ENCODE data around the gene EPB41L4B. TPM values are rescaled to one million over a fixed set of nuclear protein-coding genes. Genes with fewer than 3 reads are reported as not detected.
A peak's percentile ranks its signal among the peaks of the same experiment; 100 is the strongest.

The EPB41L4B gene
- total RNA-seq, 1 donor from 2014 or later: 4.7 TPM

- H3K36me3 ChIP-seq: no peaks in the 10 kb centered on the region
- no peak overlapping the region for H3K4me3 ChIP-seq
- DNase-seq (ENCODE audit: extremely low spot score in 2 of 2): no peak
- H3K4me1 ChIP-seq: peaks cover 29% of the 10 kb centered on the region
- no peaks in the 10 kb centered on the region for H3K9me3 ChIP-seq
- no peaks in the 10 kb centered on the region for H3K27me3 ChIP-seq
- intact Hi-C loops (cut with DNase I): no loop called here
- no peak overlapping the region for H3K27ac ChIP-seq
- TF ChIP-seq POLR2AphosphoS5 (IDR thresholded peaks at IDR 0.05; ENCODE audit: insufficient read depth in 1 of 2, low read depth in 1 of 2): no peak
- no peak for TF ChIP-seq POLR2A (IDR thresholded peaks at IDR 0.05)
- TF ChIP-seq CTCF (IDR thresholded peaks at IDR 0.05): no peak
Observed at GRCh38 chr9:109317979-109318741, 2.7 kb downstream of the EPB41L4B start.

GRCh38 chr9:109317311-109317978 lies 3.4 kb downstream of the EPB41L4B start:
- Histone ChIP-seq H3K27me3 (no peaks in the 10 kb centered on the region), H3K27ac (no peak overlapping the region), H3K4me1 (peaks cover 29% of the 10 kb centered on the region), H3K9me3 (no peaks in the 10 kb centered on the region), H3K36me3 (no peaks in the 10 kb centered on the region), H3K4me3 (no peak overlapping the region)
- intact Hi-C loops (cut with DNase I): no loop called here
- DNase-seq (ENCODE audit: extremely low spot score in 2 of 2): no peak
- TF ChIP-seq CTCF (IDR thresholded peaks at IDR 0.05) (no peak), POLR2A (IDR thresholded peaks at IDR 0.05) (no peak)

GRCh38 chr9:109316207-109316640 lies 4.6 kb downstream of the EPB41L4B start:
- no peaks in the 10 kb centered on the region for H3K27me3 ChIP-seq
- H3K4me1 ChIP-seq: peaks cover 27% of the 10 kb centered on the region
- H3K36me3 ChIP-seq: no peaks in the 10 kb centered on the region
- DNase-seq (ENCODE audit: extremely low spot score in 2 of 2): no peak
- intact Hi-C loops (cut with DNase I): no loop called here
- no peaks in the 10 kb centered on the region for H3K9me3 ChIP-seq
- H3K4me3 ChIP-seq: no peak overlapping the region
- H3K27ac ChIP-seq: no peak overlapping the region
- no peak for TF ChIP-seq POLR2A (IDR thresholded peaks at IDR 0.05)
- peak in 1 of 2 donors; percentile 69 for TF ChIP-seq POLR2AphosphoS5 (IDR thresholded peaks at IDR 0.05; ENCODE audit: insufficient read depth in 1 of 2, low read depth in 1 of 2)

- Histone ChIP-seq H3K36me3 (no peaks in the 10 kb centered on the region), H3K27ac (no peak overlapping the region), H3K27me3 (no peaks in the 10 kb centered on the region), H3K9me3 (no peaks in the 10 kb centered on the region), H3K4me3 (no peak overlapping the region), H3K4me1 (peaks cover 24% of the 10 kb centered on the region)
- intact Hi-C loops (cut with DNase I): no loop called here
- TF ChIP-seq CTCF (IDR thresholded peaks at IDR 0.05) (no peak), POLR2A (IDR thresholded peaks at IDR 0.05) (no peak), POLR2AphosphoS5 (IDR thresholded peaks at IDR 0.05; ENCODE audit: insufficient read depth in 1 of 2, low read depth in 1 of 2) (no peak)
- no peak for DNase-seq (ENCODE audit: extremely low spot score in 2 of 2)
Observed at GRCh38 chr9:109315480-109316206, 5.2 kb downstream of the EPB41L4B start.

- no peak for TF ChIP-seq CTCF (IDR thresholded peaks at IDR 0.05)
- no peak for TF ChIP-seq POLR2A (IDR thresholded peaks at IDR 0.05)
- TF ChIP-seq POLR2AphosphoS5 (IDR thresholded peaks at IDR 0.05; ENCODE audit: insufficient read depth in 1 of 2, low read depth in 1 of 2): no peak
- no peak overlapping the region for H3K27ac ChIP-seq
- no peaks in the 10 kb centered on the region for H3K27me3 ChIP-seq
- no peaks in the 10 kb centered on the region for H3K36me3 ChIP-seq
- no peak overlapping the region for H3K4me3 ChIP-seq
- intact Hi-C loops (cut with DNase I): no loop called here
- H3K4me1 ChIP-seq: peaks cover 15% of the 10 kb centered on the region
- H3K9me3 ChIP-seq: no peaks in the 10 kb centered on the region
- no peak for DNase-seq (ENCODE audit: extremely low spot score in 2 of 2)
Observed at GRCh38 chr9:109314011-109314531, 6.8 kb downstream of the EPB41L4B start.
